Neural progenitor cell (in vitro differentiated cells): Measurements from ENCODE around the gene CBY2.

Experiments used
- EZH2 ChIP-seq: fragments of 200-600 bp; sonication (generic); IDR thresholded peaks from 2 replicates; pipeline ENCODE4 v1.6.1; 2017; ENCODE audit warnings: antibody characterized with exemption, mild to moderate bottlenecking, moderate library complexity
- EZH2phosphoT487 ChIP-seq: fragments of 200-600 bp; sonication (generic); IDR thresholded peaks from 2 replicates; pipeline ENCODE4 v1.6.1; 2017; ENCODE audit warnings: antibody characterized with exemption
- TF ChIP-seq, protein P1 (sequence below): fragments of 200-600 bp; sonication (generic); IDR thresholded peaks from 2 replicates; pipeline ENCODE4 v1.5.1; 2017; ENCODE audit warnings: antibody characterized with exemption, mild to moderate bottlenecking

- TF ChIP-seq, protein P1, sequence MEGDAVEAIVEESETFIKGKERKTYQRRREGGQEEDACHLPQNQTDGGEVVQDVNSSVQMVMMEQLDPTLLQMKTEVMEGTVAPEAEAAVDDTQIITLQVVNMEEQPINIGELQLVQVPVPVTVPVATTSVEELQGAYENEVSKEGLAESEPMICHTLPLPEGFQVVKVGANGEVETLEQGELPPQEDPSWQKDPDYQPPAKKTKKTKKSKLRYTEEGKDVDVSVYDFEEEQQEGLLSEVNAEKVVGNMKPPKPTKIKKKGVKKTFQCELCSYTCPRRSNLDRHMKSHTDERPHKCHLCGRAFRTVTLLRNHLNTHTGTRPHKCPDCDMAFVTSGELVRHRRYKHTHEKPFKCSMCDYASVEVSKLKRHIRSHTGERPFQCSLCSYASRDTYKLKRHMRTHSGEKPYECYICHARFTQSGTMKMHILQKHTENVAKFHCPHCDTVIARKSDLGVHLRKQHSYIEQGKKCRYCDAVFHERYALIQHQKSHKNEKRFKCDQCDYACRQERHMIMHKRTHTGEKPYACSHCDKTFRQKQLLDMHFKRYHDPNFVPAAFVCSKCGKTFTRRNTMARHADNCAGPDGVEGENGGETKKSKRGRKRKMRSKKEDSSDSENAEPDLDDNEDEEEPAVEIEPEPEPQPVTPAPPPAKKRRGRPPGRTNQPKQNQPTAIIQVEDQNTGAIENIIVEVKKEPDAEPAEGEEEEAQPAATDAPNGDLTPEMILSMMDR, result no peak
- no peak for TF ChIP-seq EZH2phosphoT487
- TF ChIP-seq EZH2, result no peak
Observed at GRCh38 chr13:45702869-45703391, 810 bp downstream of the CBY2 start.
